NOMO-1 (cell line): ENCODE results near the gene KCNIP2.
"Not testable (repeated sequence)": the region's sequence is repeated elsewhere in the genome, so short reads cannot be mapped to it uniquely, and the experiment has no call there.

Experiments used
- DNase-seq, 2 experiments: peaks; one replicate each; lab custom pipeline; 2025; ENCODE audit not compliant: unreplicated experiment in 2 of 2; lab: John Stamatoyannopoulos, UW

The KCNIP2 gene

GRCh38 chr10:101828766-101829551 lies 14.6 kb downstream of the KCNIP2 start:
- no peak for DNase-seq

GRCh38 chr10:101827919-101828600 lies 15.5 kb downstream of the KCNIP2 start:
- no peak for DNase-seq

- DNase-seq, result no peak
These were observed 16.7 kb downstream of the KCNIP2 start for GRCh38 chr10:101826852-101827434.

- DNase-seq, result no peak
These were observed 18.9 kb downstream of the KCNIP2 start for GRCh38 chr10:101824736-101825135.

GRCh38 chr10:101818872-101819633 lies 24.5 kb downstream of the KCNIP2 start:
- DNase-seq, result peak; percentile 54 to 72

GRCh38 chr10:101818119-101818871 lies 25.3 kb downstream of the KCNIP2 start, which contains the start of gene OGA:
OGA (minus strand) TSS chr10:101818444; CDS start chr10:101818022, 422 bp downstream.
- DNase-seq, result peak; percentile 99

- DNase-seq, result peak; percentile 29 to 38
These were observed 26.1 kb downstream of the KCNIP2 start for GRCh38 chr10:101817337-101818118.

- DNase-seq, result no peak
These were observed 26.7 kb downstream of the KCNIP2 start for GRCh38 chr10:101816913-101817336.

GRCh38 chr10:101816376-101816775 lies 27.2 kb downstream of the KCNIP2 start:
- DNase-seq, result no peak

GRCh38 chr10:101814466-101815071 lies 29.0 kb downstream of the KCNIP2 start:
- no peak for DNase-seq

- no peak for DNase-seq
These were observed 31.0 kb downstream of the KCNIP2 start for GRCh38 chr10:101812606-101813005.

GRCh38 chr10:101807158-101807557 lies 36.4 kb downstream of the KCNIP2 start:
- DNase-seq, result no peak

- no peak for DNase-seq
These were observed 40.1 kb downstream of the KCNIP2 start for GRCh38 chr10:101803511-101803910.

- no peak for DNase-seq
These were observed 46.1 kb downstream of the KCNIP2 start for GRCh38 chr10:101797403-101798059.

- no peak for DNase-seq
These were observed 50.1 kb downstream of the KCNIP2 start for GRCh38 chr10:101793526-101793925.

GRCh38 chr10:101789686-101790085 lies 53.9 kb downstream of the KCNIP2 start:
- DNase-seq, result no peak

- DNase-seq, result not testable (repeated sequence)
These were observed 54.4 kb downstream of the KCNIP2 start for GRCh38 chr10:101789231-101789630.

- DNase-seq, result no peak
These were observed 57.8 kb downstream of the KCNIP2 start for GRCh38 chr10:101785801-101786200.
